Stimulated activated CD8-positive, alpha-beta memory T cell treated with anti-CD3 and anti-CD28 coated beads, Interleukin-4, amount 100 ng/mL, for 24 hours (primary cell): Measurements from ENCODE around the gene ESRRG.

Source experiments
- DNase-seq: peaks from one replicate; pipeline ENCODE4 v3.0.0-alpha.2; 2020; ENCODE audit warnings: low read depth

The ESRRG gene

GRCh38 chr1:216627252-216627651 is 96.0 kb downstream of the ESRRG start:
- no peak for DNase-seq

- no peak for DNase-seq
Measured at GRCh38 chr1:216626394-216627067, 96.7 kb downstream of the ESRRG start.

- no peak for DNase-seq
Measured at GRCh38 chr1:216621536-216621935, 101.7 kb downstream of the ESRRG start.

GRCh38 chr1:216617081-216617875 is 106.0 kb downstream of the ESRRG start:
- DNase-seq, result no peak

- DNase-seq, result no peak
Measured at GRCh38 chr1:216616425-216616824, 106.8 kb downstream of the ESRRG start.

- no peak for DNase-seq
Measured at GRCh38 chr1:216614011-216614934, 109.0 kb downstream of the ESRRG start.

GRCh38 chr1:216612291-216612690 is 110.9 kb downstream of the ESRRG start:
- DNase-seq, result no peak

GRCh38 chr1:216607067-216607697 is 116.0 kb downstream of the ESRRG start:
- no peak for DNase-seq

- no peak for DNase-seq
Measured at GRCh38 chr1:216606047-216606637, 117.1 kb downstream of the ESRRG start.

- no peak for DNase-seq
Measured at GRCh38 chr1:216604771-216605170, 118.5 kb downstream of the ESRRG start.

GRCh38 chr1:216600730-216601609 is 122.3 kb downstream of the ESRRG start:
- DNase-seq, result no peak

- no peak for DNase-seq
Measured at GRCh38 chr1:216599851-216600250, 123.4 kb downstream of the ESRRG start.

GRCh38 chr1:216598448-216598847 is 124.8 kb downstream of the ESRRG start:
- no peak for DNase-seq

GRCh38 chr1:216596281-216596862 is 126.9 kb downstream of the ESRRG start:
- DNase-seq, result no peak

- DNase-seq, result no peak
Measured at GRCh38 chr1:216587715-216588114, 135.5 kb downstream of the ESRRG start.

- DNase-seq, result no peak
Measured at GRCh38 chr1:216582151-216582550, 141.1 kb downstream of the ESRRG start.

- no peak for DNase-seq
Measured at GRCh38 chr1:216580538-216581057, 142.6 kb downstream of the ESRRG start.

GRCh38 chr1:216576234-216576937 is 146.8 kb downstream of the ESRRG start:
- no peak for DNase-seq

GRCh38 chr1:216566641-216567205 is 156.5 kb downstream of the ESRRG start:
- DNase-seq, result no peak
